Measurements from ENCODE around the gene CDC42EP4. TPM values are rescaled to one million over a fixed set of nuclear protein-coding genes. Genes with fewer than 3 reads are reported as not detected.
A peak's percentile ranks its signal among the peaks of the same experiment; 100 is the strongest.

CDC42EP4 gene
- total RNA-seq, 6 donors from 2014 or later = 28.3 to 65.7 (median 52.9) TPM

DNA sequence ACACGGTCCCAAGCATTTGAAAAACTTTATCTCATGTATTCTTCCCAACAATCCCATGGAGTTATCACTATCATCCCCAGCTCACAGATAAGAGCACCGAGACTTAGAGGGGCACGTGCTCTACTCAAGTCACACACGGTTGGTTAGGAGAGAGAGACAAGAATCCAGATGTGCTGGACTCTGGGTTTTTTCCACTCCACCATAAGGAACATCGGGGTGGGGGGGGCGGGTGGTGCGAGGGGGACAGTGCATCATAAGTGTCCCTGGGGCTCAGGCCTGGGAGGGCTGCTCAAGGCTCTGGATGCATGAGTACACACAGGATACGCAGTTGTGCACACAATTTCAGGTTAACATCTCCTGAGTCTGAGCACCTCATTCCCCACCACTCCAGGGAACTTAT is 7.4 kb downstream of the CDC42EP4 start:
- peak overlapping the region; percentile 97 to 100 (median 98) for H3K27ac ChIP-seq
- peak overlapping the region in 2 of 4 donors; percentile 32 to 34 for H3K4me3 ChIP-seq
- no peaks in the 10 kb centered on the region for H3K9me3 ChIP-seq
- peaks cover 0 to 3% (median 0%) of the 10 kb centered on the region in 4 donors for H3K36me3 ChIP-seq
- H3K27me3 ChIP-seq = no peaks in the 10 kb centered on the region
- DNase-seq (no peak), ATAC-seq (ENCODE audit: low FRiP score in 2 of 2) (no peak)
- peaks cover 66 to 84% (median 79%) of the 10 kb centered on the region in 4 donors for H3K4me1 ChIP-seq
- WGBS, 2 donors = 46 to 63% methylated on average over 5 to 8 of the region's 8 CpGs
- TF ChIP-seq, protein P1, sequence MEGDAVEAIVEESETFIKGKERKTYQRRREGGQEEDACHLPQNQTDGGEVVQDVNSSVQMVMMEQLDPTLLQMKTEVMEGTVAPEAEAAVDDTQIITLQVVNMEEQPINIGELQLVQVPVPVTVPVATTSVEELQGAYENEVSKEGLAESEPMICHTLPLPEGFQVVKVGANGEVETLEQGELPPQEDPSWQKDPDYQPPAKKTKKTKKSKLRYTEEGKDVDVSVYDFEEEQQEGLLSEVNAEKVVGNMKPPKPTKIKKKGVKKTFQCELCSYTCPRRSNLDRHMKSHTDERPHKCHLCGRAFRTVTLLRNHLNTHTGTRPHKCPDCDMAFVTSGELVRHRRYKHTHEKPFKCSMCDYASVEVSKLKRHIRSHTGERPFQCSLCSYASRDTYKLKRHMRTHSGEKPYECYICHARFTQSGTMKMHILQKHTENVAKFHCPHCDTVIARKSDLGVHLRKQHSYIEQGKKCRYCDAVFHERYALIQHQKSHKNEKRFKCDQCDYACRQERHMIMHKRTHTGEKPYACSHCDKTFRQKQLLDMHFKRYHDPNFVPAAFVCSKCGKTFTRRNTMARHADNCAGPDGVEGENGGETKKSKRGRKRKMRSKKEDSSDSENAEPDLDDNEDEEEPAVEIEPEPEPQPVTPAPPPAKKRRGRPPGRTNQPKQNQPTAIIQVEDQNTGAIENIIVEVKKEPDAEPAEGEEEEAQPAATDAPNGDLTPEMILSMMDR (IDR thresholded peaks at IDR 0.05) = no peak
- no peak for TF ChIP-seq EP300 (IDR thresholded peaks at IDR 0.05)
- no peak for TF ChIP-seq POLR2A (IDR thresholded peaks at IDR 0.05)
- TF ChIP-seq POLR2AphosphoS5 (IDR thresholded peaks at IDR 0.05) = no peak

DNA sequence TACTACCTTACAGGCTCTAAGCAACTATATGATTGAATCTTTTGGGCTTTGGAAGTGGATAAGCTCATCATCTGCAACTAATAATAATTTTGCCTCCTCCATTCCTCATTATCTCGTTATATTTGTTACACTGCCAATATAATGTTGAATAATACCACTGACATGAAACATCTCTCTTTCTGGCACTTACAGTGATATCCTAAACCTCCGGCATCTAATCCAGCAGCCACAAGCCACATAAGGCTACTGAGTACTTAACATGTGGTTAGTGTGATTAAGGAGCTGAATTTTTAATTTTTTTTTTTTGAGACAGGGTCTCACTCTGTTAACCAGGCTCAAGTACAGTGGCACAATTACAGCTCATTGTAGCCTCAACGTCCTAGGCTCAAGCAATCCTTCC is 9.6 kb downstream of the CDC42EP4 start:
- H3K36me3 ChIP-seq = peaks cover 0 to 3% (median 0%) of the 10 kb centered on the region in 4 donors

DNA sequence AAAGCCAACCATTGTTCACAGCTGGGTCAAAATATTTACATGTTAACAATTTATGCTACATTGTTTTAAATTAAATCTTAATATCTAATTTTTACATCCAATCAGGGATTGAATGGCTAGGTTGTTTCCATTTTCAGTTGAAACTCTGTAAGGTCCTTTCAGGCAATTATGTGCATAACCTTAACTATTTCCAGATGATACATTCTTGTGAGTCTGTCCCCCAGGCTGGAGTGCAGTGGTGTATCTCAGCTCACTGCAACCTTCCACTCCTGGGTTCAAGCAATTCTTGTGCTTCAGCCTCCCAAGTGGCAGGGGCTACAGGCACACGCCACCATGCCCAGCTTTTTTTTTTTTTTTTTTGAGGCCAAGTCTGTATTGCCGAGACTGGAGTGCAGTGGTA is 10.4 kb downstream of the CDC42EP4 start:
- ATAC-seq (ENCODE audit: low FRiP score in 2 of 2) = no peak
- WGBS, 2 donors = 89 to 97% methylated on average over 2 of the region's 2 CpGs
- peaks cover 54 to 71% (median 66%) of the 10 kb centered on the region in 4 donors for H3K4me1 ChIP-seq

More for the DNA sequence above, 9.6 kb downstream of the CDC42EP4 start:
- no peak overlapping the region for H3K4me3 ChIP-seq
- DNase-seq (no peak), ATAC-seq (ENCODE audit: low FRiP score in 2 of 2) (no peak)
- no peaks in the 10 kb centered on the region for H3K27me3 ChIP-seq
- peaks cover 62 to 77% (median 73%) of the 10 kb centered on the region in 4 donors for H3K4me1 ChIP-seq
- peak overlapping the region in 2 of 4 donors; percentile 19 to 48 for H3K27ac ChIP-seq
- H3K9me3 ChIP-seq = no peaks in the 10 kb centered on the region
- TF ChIP-seq EP300 (IDR thresholded peaks at IDR 0.05) = no peak
- TF ChIP-seq, protein P1 (IDR thresholded peaks at IDR 0.05) = no peak
- 67 to 75% methylated on average over 3 of the region's 3 CpGs for WGBS, 2 donors

DNA sequence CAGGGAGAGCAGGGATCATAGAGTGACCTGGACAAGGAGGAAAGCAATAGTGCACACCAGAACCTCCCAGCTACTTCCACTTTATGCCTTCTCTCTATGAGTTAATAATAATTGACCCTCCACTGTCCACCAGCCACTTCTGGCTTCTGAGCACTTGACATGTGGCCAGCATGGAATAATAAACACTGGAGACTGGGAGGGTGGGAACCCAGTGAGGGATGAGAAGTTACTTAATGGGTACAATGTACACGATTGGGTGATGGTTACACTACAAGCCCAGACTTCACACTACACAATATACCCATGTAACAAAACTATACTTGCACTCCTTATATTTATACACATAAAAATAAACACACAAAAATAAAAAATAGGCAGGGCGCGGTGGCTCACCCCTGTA is 11.4 kb downstream of the CDC42EP4 start:
- Histone ChIP-seq H3K27me3 (no peaks in the 10 kb centered on the region), H3K36me3 (no peaks in the 10 kb centered on the region), H3K9me3 (no peaks in the 10 kb centered on the region), H3K4me3 (no peak overlapping the region), H3K4me1 (peaks cover 44 to 67% (median 59%) of the 10 kb centered on the region in 4 donors), H3K27ac (peak overlapping the region in 3 of 4 donors; percentile 33 to 67 (median 58))
- ATAC-seq (ENCODE audit: low FRiP score in 2 of 2) (no peak), DNase-seq (no peak)
- WGBS, 2 donors = 69 to 76% methylated on average over 3 of the region's 3 CpGs
- TF ChIP-seq POLR2A (IDR thresholded peaks at IDR 0.05) (no peak), EP300 (IDR thresholded peaks at IDR 0.05) (no peak), POLR2AphosphoS5 (IDR thresholded peaks at IDR 0.05) (no peak)
- TF ChIP-seq, protein P1 (IDR thresholded peaks at IDR 0.05) = no peak

More for the DNA sequence above, 10.4 kb downstream of the CDC42EP4 start:
- peak overlapping the region in 2 of 4 donors; percentile 19 to 58 for H3K27ac ChIP-seq
- H3K36me3 ChIP-seq = peaks cover 0 to under 1% (median 0%) of the 10 kb centered on the region in 4 donors
- DNase-seq = no peak
- H3K9me3 ChIP-seq = no peaks in the 10 kb centered on the region
- H3K4me3 ChIP-seq = no peak overlapping the region
- H3K27me3 ChIP-seq = no peaks in the 10 kb centered on the region
- TF ChIP-seq POLR2AphosphoS5 (IDR thresholded peaks at IDR 0.05) = no peak
- TF ChIP-seq, protein P1 (IDR thresholded peaks at IDR 0.05) = no peak
- no peak for TF ChIP-seq POLR2A (IDR thresholded peaks at IDR 0.05)
- no peak for TF ChIP-seq EP300 (IDR thresholded peaks at IDR 0.05)

Measured in upper lobe of left lung (tissue), 6 donors.